Measurements from ENCODE around the gene MXRA8.
A peak's percentile ranks its signal among the peaks of the same experiment; 100 is the strongest.
"Not testable (repeated sequence)": the region's sequence is repeated elsewhere in the genome, so short reads cannot be mapped to it uniquely, and the experiment has no call there.

MXRA8 gene

GRCh38 chr1:1391225-1391624, 32.9 kb upstream of the MXRA8 start:
- DNase-seq: no peak

- DNase-seq: no peak
Measured at GRCh38 chr1:1390675-1391074, 32.3 kb upstream of the MXRA8 start.

- no peak for DNase-seq
Measured at GRCh38 chr1:1388078-1388472, 29.7 kb upstream of the MXRA8 start.

GRCh38 chr1:1387098-1388077, 29.0 kb upstream of the MXRA8 start:
- DNase-seq: no peak

GRCh38 chr1:1385931-1386330, 27.6 kb upstream of the MXRA8 start:
- no peak for DNase-seq

- not testable (repeated sequence) for DNase-seq
Measured at GRCh38 chr1:1385339-1385738, 27.0 kb upstream of the MXRA8 start.

GRCh38 chr1:1381294-1381693, 22.9 kb upstream of the MXRA8 start:
- no peak for DNase-seq

- DNase-seq: no peak
Measured at GRCh38 chr1:1380860-1381259, 22.5 kb upstream of the MXRA8 start.

- no peak for DNase-seq
Measured at GRCh38 chr1:1377540-1378205, 19.3 kb upstream of the MXRA8 start.

- DNase-seq: no peak
Measured at GRCh38 chr1:1376551-1377226, 18.3 kb upstream of the MXRA8 start.

GRCh38 chr1:1374929-1375662, 16.7 kb upstream of the MXRA8 start, which contains the start of gene AURKAIP1:
Gene AURKAIP1 (minus strand): TSS chr1:1375207. CDS start chr1:1374756, 451 bp downstream.
- DNase-seq: peak; percentile 96

GRCh38 chr1:1374589-1374928, 16.2 kb upstream of the MXRA8 start:
- no peak for DNase-seq

- no peak for DNase-seq
Measured at GRCh38 chr1:1373815-1374588, 15.6 kb upstream of the MXRA8 start.

- DNase-seq: no peak
Measured at GRCh38 chr1:1373051-1373814, 14.9 kb upstream of the MXRA8 start.

GRCh38 chr1:1371746-1372711, 13.7 kb upstream of the MXRA8 start:
- DNase-seq: no peak

- DNase-seq: no peak
Measured at GRCh38 chr1:1371364-1371745, 13.0 kb upstream of the MXRA8 start.

- no peak for DNase-seq
Measured at GRCh38 chr1:1370771-1371300, 12.5 kb upstream of the MXRA8 start.

- not testable (repeated sequence) for DNase-seq
Measured at GRCh38 chr1:1370094-1370493, 11.7 kb upstream of the MXRA8 start.

GRCh38 chr1:1367315-1367714, 9.0 kb upstream of the MXRA8 start:
- no peak for DNase-seq

GRCh38 chr1:1366699-1367066, 8.3 kb upstream of the MXRA8 start:
- DNase-seq: no peak

Data from NCI-H1092 treated with DMSO at 0.1 percent for 48 hours (cell line).